Activated CD8-positive, alpha-beta T cell treated with anti-CD3 and anti-CD28 coated beads, Interleukin-2, amount 10 ng/mL, durations not matched to agents 7 days and 5 days (primary cell): ENCODE results near the gene ATP6V0A1. TPM values are rescaled to one million over a fixed set of nuclear protein-coding genes. Genes with fewer than 3 reads are reported as not detected.
"Not testable (repeated sequence)": the region's sequence is repeated elsewhere in the genome, so short reads cannot be mapped to it uniquely, and the experiment has no call there.

Source experiments
- ATAC-seq: fragments of 150-1000 bp; cut with Tn5 transposase; one replicate; pipeline ENCODE4 v1.10.0; 2021; ENCODE audit warnings: moderate library complexity
- CTCF ChIA-PET: fragments of 350-600 bp; sonication (Branson Sonifier 250); formaldehyde crosslinking; loops from one replicate; lab custom pipeline; 2021; ENCODE audit warnings: antibody characterized with exemption; lab: Charles Lee
- POLR2A ChIA-PET: fragments of 350-600 bp; sonication (Branson Sonifier 250); formaldehyde crosslinking; loops from one replicate; lab custom pipeline; 2021; ENCODE audit warnings: antibody characterized with exemption; lab: Charles Lee
- DNase-seq: peaks from one replicate; pipeline ENCODE4 v3.0.0-alpha.2; 2020
- H3K27ac Mint-ChIP-seq: one replicate; pipeline ENCODE4 v1.8.0; 2021; ENCODE audit warnings: mild to moderate bottlenecking, mixed read lengths
- H3K27me3 Mint-ChIP-seq: one replicate; pipeline ENCODE4 v1.8.0; 2021; ENCODE audit warnings: low read depth, mixed read lengths
- H3K36me3 Mint-ChIP-seq: one replicate; pipeline ENCODE4 v1.8.0; 2021; ENCODE audit warnings: low read depth, mixed read lengths
- H3K4me1 Mint-ChIP-seq: one replicate; pipeline ENCODE4 v1.8.0; 2021; ENCODE audit warnings: low read depth, mixed read lengths
- H3K4me3 Mint-ChIP-seq: one replicate; pipeline ENCODE4 v1.8.0; 2021; ENCODE audit warnings: mild to moderate bottlenecking, mixed read lengths
- H3K9me3 Mint-ChIP-seq: one replicate; pipeline ENCODE4 v1.8.0; 2022; ENCODE audit warnings: mixed read lengths; ENCODE audit not compliant: insufficient read depth
- total RNA-seq, 2 experiments: library from RNA; stranded (reverse); gene quantifications; one replicate each; pipeline ENCODE4 v1.2.3, GENCODE V29; 2021

The ATP6V0A1 gene
- total RNA-seq, 2 experiments from 2014 or later, result 2.1 to 2.2 TPM

DNA sequence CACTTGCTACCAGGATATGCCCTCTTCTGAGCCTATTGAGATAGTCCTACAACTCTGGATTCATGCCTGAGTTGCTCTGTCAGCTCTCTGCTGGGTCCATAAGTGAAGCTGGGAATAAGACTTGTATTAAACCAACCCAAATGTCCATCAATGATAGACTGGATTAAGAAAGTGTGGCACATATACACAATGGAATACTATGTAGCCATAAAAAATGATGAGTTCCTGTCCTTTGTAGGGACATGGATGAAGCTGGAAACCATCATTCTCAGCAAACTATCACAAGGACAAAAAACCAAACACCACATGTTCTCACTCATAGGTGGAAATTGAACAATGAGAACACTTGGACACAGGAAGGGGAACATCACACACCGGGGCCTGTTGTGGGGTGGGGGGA lies 19.1 kb downstream of the ATP6V0A1 start:
- H3K36me3 Mint-ChIP-seq, H3K9me3 Mint-ChIP-seq, POLR2A ChIA-PET: not testable (repeated sequence)

DNA sequence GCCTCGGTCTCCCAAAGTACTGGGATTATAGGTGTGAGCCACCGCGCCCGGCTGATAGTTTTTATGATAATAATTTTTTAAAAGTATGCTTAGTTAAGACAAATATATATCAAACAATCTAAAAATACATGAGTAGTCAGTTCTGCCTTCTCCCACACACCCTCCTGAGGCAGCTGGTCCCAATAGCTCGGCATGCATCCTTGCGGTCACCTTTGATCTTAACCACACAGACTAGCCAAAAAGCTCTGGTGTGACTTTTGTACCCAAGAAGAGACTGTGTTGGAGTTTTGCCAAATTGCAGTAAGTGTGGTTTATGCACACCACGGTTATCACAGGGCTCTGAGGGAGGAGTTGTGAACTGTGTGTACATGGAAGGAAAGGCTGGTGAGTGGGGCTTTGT lies 25.6 kb downstream of the ATP6V0A1 start:
- peaks cover 12% of the 10 kb centered on the region for H3K27me3 Mint-ChIP-seq
- CTCF ChIA-PET, result interaction anchor here (1.1 kb wide), 1 partner anchor 33 kb away, joined by 4 read pairs; no protein-coding TSS in a partner anchor
- H3K4me1 Mint-ChIP-seq, result peaks cover 36% of the 10 kb centered on the region
- peak; percentile 97 for ATAC-seq
- H3K9me3 Mint-ChIP-seq, result no peaks in the 10 kb centered on the region
- H3K27ac Mint-ChIP-seq, result peak overlapping the region; percentile 43
- POLR2A ChIA-PET, result interaction anchor here (0.6 kb wide), 1 partner anchor 169 kb away, joined by 4 read pairs; no protein-coding TSS in a partner anchor
- H3K4me3 Mint-ChIP-seq, result peak overlapping the region; percentile 39
- no peaks in the 10 kb centered on the region for H3K36me3 Mint-ChIP-seq
- DNase-seq, result peak; percentile 89

More for the DNA sequence above, 19.1 kb downstream of the ATP6V0A1 start:
- Mint-ChIP-seq H3K27me3 (peaks cover 11% of the 10 kb centered on the region), H3K4me1 (peaks cover 16% of the 10 kb centered on the region)
- CTCF ChIA-PET, DNase-seq, H3K4me3 Mint-ChIP-seq, H3K27ac Mint-ChIP-seq, ATAC-seq: not testable (repeated sequence)

DNA sequence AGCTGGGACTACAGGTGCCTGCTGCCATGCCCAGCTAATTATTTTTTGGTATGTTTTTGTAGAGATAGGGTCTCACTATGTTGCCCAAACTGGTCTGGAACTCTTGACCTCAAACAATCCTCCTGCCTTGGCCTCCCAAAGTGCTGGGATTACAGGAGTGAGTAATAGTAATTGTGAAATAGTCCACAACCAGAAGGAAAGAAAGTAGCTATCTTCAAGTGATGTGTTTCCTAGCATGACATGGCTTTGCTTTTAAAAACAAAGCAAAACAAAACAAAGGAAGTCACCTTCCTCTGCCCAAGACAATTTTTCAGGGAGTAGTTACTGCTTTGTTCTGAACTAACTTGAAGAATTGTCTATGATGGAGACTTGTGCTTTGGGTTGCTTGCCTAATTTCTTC lies 27.0 kb downstream of the ATP6V0A1 start:
- ChIA-PET CTCF (interaction anchor here (0.6 to 1.2 kb wide), 3 partner anchors 22 to 83 kb away, joined by 3 to 4 read pairs (median 4); no protein-coding TSS in a partner anchor), POLR2A (interaction anchor here (0.7 kb wide), 1 partner anchor 29 kb away, joined by 4 read pairs; no protein-coding TSS in a partner anchor)
- Mint-ChIP-seq H3K9me3 (no peaks in the 10 kb centered on the region), H3K4me3 (no peak overlapping the region), H3K27ac (no peak overlapping the region), H3K36me3 (no peaks in the 10 kb centered on the region), H3K27me3 (peaks cover 10% of the 10 kb centered on the region), H3K4me1 (peaks cover 36% of the 10 kb centered on the region)
- ATAC-seq (no peak), DNase-seq (no peak)

DNA sequence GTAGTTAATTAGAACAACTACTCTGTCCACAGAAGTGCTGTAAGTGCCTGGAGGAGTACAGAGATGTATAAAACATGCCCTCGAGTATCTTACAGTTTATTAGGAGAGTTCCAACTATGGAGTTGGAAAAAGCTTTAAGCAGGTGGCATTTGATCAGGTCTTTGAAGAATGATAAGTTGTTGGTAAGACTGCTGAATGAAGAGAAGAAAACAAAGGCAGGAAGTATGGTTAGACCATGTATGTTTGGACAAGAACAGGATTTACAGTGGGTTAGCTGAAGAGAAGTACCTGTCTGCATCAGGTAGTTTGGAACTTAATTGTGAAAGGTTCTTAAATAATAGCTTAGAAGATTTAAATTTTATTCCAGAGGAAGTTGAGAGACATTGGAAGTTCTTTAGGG lies 29.4 kb downstream of the ATP6V0A1 start:
- CTCF ChIA-PET, result interaction anchor here (0.5 to 1.3 kb wide), 5 partner anchors 19 to 82 kb away, joined by 3 to 6 read pairs (median 4); no protein-coding TSS in a partner anchor
- no peak for ATAC-seq
- Mint-ChIP-seq H3K36me3 (no peaks in the 10 kb centered on the region), H3K4me1 (peaks cover 36% of the 10 kb centered on the region), H3K4me3 (no peak overlapping the region), H3K27ac (peak overlapping the region; percentile 0), H3K9me3 (no peaks in the 10 kb centered on the region), H3K27me3 (peaks cover 10% of the 10 kb centered on the region)
- POLR2A ChIA-PET, result no interaction called here
- DNase-seq, result no peak

DNA sequence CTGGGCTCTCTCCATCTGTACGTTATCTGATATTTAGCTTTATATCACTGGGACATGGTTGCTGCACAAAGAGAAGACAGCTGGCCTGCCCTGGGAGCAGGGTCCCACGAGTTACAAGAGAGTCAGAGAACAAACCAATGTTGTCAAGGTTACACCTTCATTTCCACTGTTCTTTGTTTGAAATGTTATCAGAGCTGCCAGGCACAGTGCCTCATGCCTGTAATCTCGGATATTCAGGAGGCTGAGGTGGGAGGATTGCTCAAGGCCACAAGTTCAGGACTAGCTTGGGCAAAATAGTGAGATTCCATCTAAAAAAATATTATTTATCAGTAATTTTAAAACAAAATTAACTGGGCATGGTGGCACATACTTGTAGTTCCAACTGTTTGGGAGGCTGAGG lies 34.6 kb downstream of the ATP6V0A1 start:
- ATAC-seq, result no peak
- Mint-ChIP-seq H3K4me1 (peaks cover 16% of the 10 kb centered on the region), H3K27ac (no peak overlapping the region), H3K27me3 (peaks cover 8% of the 10 kb centered on the region), H3K9me3 (no peaks in the 10 kb centered on the region), H3K36me3 (no peaks in the 10 kb centered on the region), H3K4me3 (no peak overlapping the region)
- no peak for DNase-seq
- CTCF ChIA-PET, result interaction anchor here (0.7 kb wide), 1 partner anchor 530 kb away, joined by 3 read pairs; no protein-coding TSS in a partner anchor
- POLR2A ChIA-PET, result interaction anchor here (1.1 kb wide), 1 partner anchor 156 kb away, joined by 3 read pairs; no protein-coding TSS in a partner anchor

DNA sequence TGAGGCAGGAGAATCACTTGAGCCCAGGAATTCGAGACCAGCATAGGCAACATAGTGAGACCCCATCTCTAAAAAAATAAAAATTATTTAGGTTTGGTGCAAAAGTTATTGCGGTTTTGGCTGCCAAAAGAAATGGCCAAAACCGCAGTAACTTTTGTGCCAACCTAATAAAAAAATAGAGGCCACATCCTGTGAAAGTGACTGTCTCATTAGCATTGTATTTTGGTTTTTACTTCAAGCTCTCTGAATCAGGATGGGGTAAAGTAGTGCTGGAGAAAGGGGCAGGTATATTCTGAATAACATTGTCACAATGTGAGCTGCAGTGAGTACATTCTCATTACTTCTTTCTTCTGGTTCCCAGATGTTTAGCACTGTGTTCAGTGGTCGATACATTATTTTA lies 36.0 kb downstream of the ATP6V0A1 start:
- POLR2A ChIA-PET, result no interaction called here
- H3K27ac Mint-ChIP-seq, result no peak overlapping the region
- CTCF ChIA-PET, result interaction anchor here (0.7 to 1.8 kb wide), 7 partner anchors 23 to 247 kb away, joined by 3 to 6 read pairs (median 4); no protein-coding TSS in a partner anchor
- H3K36me3 Mint-ChIP-seq, result no peaks in the 10 kb centered on the region
- H3K4me1 Mint-ChIP-seq, result peaks cover 14% of the 10 kb centered on the region
- H3K27me3 Mint-ChIP-seq, result peaks cover 3% of the 10 kb centered on the region
- no peak for ATAC-seq
- H3K9me3 Mint-ChIP-seq, result no peaks in the 10 kb centered on the region
- DNase-seq, result no peak
- H3K4me3 Mint-ChIP-seq, result no peak overlapping the region

DNA sequence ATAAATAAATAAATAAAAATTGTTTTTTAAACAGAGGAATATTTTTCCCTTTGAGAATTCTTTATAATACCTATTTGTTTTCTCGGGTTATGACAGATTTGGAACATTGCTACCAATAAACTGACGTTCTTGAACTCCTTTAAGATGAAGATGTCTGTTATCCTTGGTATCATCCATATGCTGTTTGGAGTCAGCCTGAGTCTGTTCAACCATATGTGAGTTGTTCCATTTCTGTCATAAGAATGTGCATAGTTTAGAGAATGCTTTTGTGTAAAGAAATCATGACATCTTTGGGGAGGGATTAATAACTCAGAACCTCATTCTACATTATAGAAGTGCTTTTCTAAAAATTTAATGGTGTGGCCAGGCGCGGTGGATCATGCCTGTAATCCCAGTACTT lies 40.1 kb downstream of the ATP6V0A1 start:
- ATAC-seq (no peak), DNase-seq (no peak)
- ChIA-PET POLR2A (no interaction called here), CTCF (no interaction called here)
- H3K27ac Mint-ChIP-seq, result no peak overlapping the region
- H3K36me3 Mint-ChIP-seq, result no peaks in the 10 kb centered on the region
- H3K27me3 Mint-ChIP-seq, result no peaks in the 10 kb centered on the region
- H3K4me3 Mint-ChIP-seq, result no peak overlapping the region
- no peaks in the 10 kb centered on the region for H3K9me3 Mint-ChIP-seq
- peaks cover 14% of the 10 kb centered on the region for H3K4me1 Mint-ChIP-seq

DNA sequence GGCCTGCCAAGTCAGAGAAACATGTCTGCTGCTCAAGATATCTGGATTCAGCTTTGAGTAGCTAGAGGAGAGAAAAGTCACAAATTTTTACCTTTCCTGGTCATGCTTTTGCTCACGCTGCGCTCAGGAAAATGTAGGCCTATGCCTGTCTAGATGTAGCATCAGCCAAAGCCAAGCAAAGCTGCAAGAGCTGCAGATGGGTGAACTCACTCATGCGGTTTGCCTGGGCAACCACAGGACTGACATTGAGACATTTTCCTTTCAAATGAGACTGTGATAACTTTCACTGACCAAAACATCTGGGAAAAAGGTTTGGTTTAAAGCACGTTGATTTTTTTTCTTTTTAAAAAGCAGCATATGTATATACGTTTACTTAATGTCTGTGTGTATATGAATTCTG lies 43.4 kb downstream of the ATP6V0A1 start:
- Mint-ChIP-seq H3K27me3 (no peaks in the 10 kb centered on the region), H3K9me3 (no peaks in the 10 kb centered on the region), H3K4me1 (no peaks in the 10 kb centered on the region), H3K27ac (no peak overlapping the region), H3K4me3 (no peak overlapping the region), H3K36me3 (no peaks in the 10 kb centered on the region)
- no peak for ATAC-seq
- ChIA-PET POLR2A (no interaction called here), CTCF (no interaction called here)
- DNase-seq, result no peak

DNA sequence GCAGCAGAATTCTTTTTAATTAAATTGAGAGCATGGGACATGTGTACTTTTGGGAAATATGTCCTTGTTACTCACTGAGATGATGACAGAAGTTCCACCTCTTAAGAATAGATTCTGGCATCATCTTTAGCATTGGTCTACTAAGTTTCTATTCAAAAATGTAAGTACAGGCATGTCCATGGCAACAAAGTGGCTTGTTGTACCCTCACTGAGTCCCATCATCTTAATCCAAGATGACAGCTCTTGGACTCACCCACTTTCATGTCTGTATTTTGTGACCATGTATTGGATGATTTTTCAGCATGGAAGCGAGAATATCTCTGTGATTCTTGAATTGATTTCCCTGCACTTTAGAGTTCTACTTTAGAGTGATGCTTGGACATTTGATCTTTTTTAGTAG lies 44.2 kb downstream of the ATP6V0A1 start:
- ChIA-PET POLR2A (no interaction called here), CTCF (no interaction called here)
- ATAC-seq (no peak), DNase-seq (no peak)
- Mint-ChIP-seq H3K36me3 (no peaks in the 10 kb centered on the region), H3K27me3 (peaks cover 5% of the 10 kb centered on the region), H3K4me3 (no peak overlapping the region), H3K4me1 (no peaks in the 10 kb centered on the region), H3K27ac (no peak overlapping the region), H3K9me3 (no peaks in the 10 kb centered on the region)

DNA sequence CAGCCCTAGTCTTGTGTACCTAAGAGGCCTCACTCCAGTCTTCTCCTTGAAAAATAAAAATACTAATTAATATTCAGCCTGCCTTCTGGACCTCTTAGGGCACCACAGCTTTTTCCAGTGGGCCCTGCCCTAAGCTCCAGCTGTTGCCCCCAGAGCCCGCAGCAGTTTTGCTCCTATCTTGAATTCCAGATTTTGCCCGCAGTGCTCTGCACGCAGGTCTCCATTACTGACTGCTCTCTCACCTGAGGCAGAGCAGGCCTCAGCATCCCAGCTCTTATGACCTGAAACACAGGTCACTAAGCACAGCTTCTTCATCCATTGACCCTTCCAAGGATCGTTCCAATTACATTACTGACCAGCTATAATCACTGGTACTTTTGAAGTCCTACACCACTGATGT lies 49.0 kb downstream of the ATP6V0A1 start:
- H3K9me3 Mint-ChIP-seq, result no peaks in the 10 kb centered on the region
- H3K4me1 Mint-ChIP-seq, result peaks cover 10% of the 10 kb centered on the region
- no peak for ATAC-seq
- H3K4me3 Mint-ChIP-seq, result no peak overlapping the region
- no peak overlapping the region for H3K27ac Mint-ChIP-seq
- peaks cover 12% of the 10 kb centered on the region for H3K27me3 Mint-ChIP-seq
- CTCF ChIA-PET, result interaction anchor here (1.2 to 3.5 kb wide), 2 partner anchors 10 to 76 kb away, joined by 3 to 21 read pairs; no protein-coding TSS in a partner anchor
- H3K36me3 Mint-ChIP-seq, result no peaks in the 10 kb centered on the region
- no peak for DNase-seq
- POLR2A ChIA-PET, result interaction anchor here (0.7 to 0.8 kb wide), 2 partner anchors 78 to 308 kb away, joined by 3 to 4 read pairs; no protein-coding TSS in a partner anchor

DNA sequence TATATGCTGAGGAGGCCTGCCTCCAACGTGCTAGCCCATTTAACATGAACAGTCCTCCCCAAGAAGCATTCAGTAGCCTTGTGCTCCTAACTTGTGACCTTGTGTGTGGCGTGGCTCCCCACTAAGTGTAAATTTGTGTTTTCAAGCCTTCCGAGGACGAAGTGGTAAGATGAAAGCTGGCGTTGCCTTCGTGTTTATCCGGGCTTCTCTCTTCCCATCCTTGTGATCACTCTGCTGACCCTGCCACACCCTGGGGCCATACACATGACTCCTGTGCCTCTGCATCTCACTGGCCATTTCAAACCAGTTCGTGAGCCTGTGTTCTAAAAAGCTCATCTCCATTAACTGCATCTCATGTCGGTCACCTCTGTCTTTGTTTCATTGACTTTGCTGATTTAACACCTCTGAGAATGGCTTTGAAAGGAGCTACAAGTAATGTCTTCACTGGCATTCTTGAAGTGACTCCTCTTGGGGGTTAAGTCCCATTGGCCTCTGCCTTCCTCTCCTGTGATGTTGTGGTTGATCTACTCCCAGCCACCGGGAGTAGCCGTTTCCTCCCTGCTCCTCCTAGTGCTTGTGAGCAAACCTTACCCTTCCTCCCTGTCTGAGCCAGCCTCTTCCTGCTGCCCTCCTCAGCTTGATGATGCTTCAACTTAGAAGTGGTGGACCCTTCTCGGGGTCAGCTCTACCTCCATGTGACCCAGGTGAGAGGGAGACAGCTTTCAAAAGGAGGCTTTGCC lies 49.9 kb downstream of the ATP6V0A1 start:
- Mint-ChIP-seq H3K4me3 (no peak overlapping the region), H3K27me3 (peaks cover 12% of the 10 kb centered on the region), H3K27ac (peak overlapping the region; percentile 13), H3K9me3 (no peaks in the 10 kb centered on the region), H3K36me3 (no peaks in the 10 kb centered on the region), H3K4me1 (peaks cover 10% of the 10 kb centered on the region)
- ATAC-seq (no peak), DNase-seq (no peak)
- POLR2A ChIA-PET, result no interaction called here
- CTCF ChIA-PET, result interaction anchor here (1.0 to 3.5 kb wide), 5 partner anchors 9 to 80 kb away, joined by 3 to 21 read pairs (median 5); no protein-coding TSS in a partner anchor

DNA sequence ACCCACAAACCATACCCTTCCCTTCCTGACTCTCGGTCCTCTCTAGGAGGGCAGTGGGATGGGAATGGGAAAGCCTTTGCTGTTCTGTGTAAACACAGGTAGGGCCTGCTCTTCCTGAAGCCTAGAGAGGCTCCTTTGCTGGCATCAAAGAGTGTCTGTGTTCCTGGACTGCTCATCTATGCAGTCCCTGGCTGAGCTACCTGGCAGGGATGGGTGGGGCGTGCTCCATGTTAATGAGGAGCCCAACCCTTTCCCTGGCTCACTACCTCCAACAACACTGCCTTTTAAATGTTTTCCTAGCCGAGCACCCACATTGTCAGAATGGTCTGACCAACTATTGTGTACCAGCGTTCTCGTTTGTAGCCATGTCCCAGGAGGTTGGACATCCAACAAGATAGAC lies 50.7 kb downstream of the ATP6V0A1 start:
- DNase-seq (no peak), ATAC-seq (no peak)
- Mint-ChIP-seq H3K36me3 (no peaks in the 10 kb centered on the region), H3K27ac (no peak overlapping the region), H3K4me1 (peaks cover 10% of the 10 kb centered on the region), H3K4me3 (no peak overlapping the region), H3K9me3 (no peaks in the 10 kb centered on the region), H3K27me3 (peaks cover 12% of the 10 kb centered on the region)
- ChIA-PET CTCF (interaction anchor here (1.4 to 3.5 kb wide), 4 partner anchors 8 to 81 kb away, joined by 3 to 21 read pairs (median 6); no protein-coding TSS in a partner anchor), POLR2A (no interaction called here)
